Loucy (cell line): ENCODE results near the gene ALCAM.

Experiments
- EZH2phosphoT487 ChIP-seq: fragments of 200-600 bp; IDR thresholded peaks from 2 replicates; pipeline ENCODE4 v1.6.1; 2018; ENCODE audit warnings: antibody characterized with exemption, mild to moderate bottlenecking, moderate library complexity, borderline replicate concordance
- TF ChIP-seq, protein P1 (sequence below): fragments of 200-600 bp; sonication (generic); conservative IDR thresholded peaks from 2 replicates; pipeline ENCODE4 v1.5.1; 2014; ENCODE audit warnings: mild to moderate bottlenecking, antibody characterized with exemption, low read length

DNA sequence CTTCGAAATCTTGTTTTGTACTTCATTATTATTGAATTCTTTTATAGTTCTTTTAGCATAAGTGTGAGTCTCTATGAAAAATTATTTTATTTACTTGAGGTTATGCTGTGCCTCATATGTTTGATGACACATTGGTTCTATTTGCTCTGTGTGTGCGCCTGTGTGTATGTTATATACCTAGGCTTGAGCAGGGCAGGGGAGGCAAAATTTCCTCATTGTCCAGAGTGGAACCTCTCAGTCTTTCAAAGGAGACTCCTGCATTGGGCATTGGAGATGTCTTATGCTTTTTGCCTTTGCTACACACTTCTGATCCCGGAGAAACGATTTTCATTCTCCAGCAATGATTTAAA lies 58.4 kb downstream of the ALCAM start:
- TF ChIP-seq, protein P1, sequence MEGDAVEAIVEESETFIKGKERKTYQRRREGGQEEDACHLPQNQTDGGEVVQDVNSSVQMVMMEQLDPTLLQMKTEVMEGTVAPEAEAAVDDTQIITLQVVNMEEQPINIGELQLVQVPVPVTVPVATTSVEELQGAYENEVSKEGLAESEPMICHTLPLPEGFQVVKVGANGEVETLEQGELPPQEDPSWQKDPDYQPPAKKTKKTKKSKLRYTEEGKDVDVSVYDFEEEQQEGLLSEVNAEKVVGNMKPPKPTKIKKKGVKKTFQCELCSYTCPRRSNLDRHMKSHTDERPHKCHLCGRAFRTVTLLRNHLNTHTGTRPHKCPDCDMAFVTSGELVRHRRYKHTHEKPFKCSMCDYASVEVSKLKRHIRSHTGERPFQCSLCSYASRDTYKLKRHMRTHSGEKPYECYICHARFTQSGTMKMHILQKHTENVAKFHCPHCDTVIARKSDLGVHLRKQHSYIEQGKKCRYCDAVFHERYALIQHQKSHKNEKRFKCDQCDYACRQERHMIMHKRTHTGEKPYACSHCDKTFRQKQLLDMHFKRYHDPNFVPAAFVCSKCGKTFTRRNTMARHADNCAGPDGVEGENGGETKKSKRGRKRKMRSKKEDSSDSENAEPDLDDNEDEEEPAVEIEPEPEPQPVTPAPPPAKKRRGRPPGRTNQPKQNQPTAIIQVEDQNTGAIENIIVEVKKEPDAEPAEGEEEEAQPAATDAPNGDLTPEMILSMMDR, result no peak
- no peak for TF ChIP-seq EZH2phosphoT487
